ENCODE results near the gene FBF1.

FBF1 gene

DNA sequence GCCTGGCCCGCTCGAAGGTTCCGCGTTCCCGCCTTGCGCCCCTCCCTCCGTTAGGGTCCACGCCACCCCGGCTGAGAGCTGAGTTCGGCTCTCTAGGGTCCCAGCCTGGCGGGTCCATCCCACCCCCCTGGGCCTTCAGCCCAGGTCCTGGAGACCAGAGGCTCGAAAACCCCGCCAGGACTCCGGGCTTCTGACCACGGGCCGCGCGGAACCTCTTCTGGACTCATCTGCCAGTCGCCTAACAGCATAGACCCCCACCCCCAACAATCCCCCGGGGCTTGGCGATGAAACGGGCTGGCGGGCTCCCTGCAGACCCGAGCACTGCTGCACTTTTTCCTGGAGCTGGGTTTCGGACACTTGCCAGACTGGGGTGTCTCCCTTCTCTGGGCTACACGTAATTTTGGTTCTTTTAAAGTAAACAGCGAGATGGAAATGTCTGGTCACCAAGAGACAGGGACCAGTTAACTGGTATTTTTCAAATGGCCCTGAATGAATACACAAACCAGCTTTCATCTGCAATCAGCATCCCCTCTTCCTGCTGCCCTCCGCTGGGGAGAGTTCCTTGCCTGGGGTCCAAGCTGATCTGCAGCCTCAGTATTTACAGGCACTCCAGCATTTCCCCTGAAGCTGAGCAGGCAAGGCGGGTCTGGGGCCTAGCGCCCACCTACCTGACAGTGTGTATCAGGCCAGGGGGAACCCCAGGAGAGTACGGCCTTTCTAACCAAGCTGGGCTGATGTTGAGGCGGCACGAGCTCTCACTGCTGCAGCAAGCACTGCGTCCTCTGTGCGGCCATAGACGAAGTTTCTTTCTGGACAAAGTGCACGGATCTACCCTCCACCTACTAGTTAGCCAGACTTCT is 43.5 kb downstream of the FBF1 start:
- Histone ChIP-seq H3F3A (ENCODE audit: low read depth) (peaks cover 5% of the 10 kb centered on the region), H3K9me2 (replicated peaks; ENCODE audit: low read depth, low read length) (no peaks in the 10 kb centered on the region), H2AFZ (ENCODE audit: low read length) (no peak overlapping the region), H3K4me1 (ENCODE audit: insufficient read depth, low read length, poor library complexity, severe bottlenecking) (peaks cover 27% of the 10 kb centered on the region), H3K4me2 (ENCODE audit: low read depth, low read length, poor library complexity, severe bottlenecking) (peak overlapping the region; percentile 96), H3K9me3 (ENCODE audit: insufficient read depth, low read depth, low read length) (no peaks in the 10 kb centered on the region), H3K27me3 (ENCODE audit: insufficient read depth, low read length, poor library complexity, severe bottlenecking) (no peaks in the 10 kb centered on the region), H3K79me2 (ENCODE audit: insufficient read depth, low read length) (peaks cover 41% of the 10 kb centered on the region), H4K20me1 (ENCODE audit: insufficient read depth, low read length, poor library complexity, severe bottlenecking) (no peaks in the 10 kb centered on the region), H3K9ac (ENCODE audit: low read depth, low read length, poor library complexity, severe bottlenecking) (peak overlapping the region; percentile 80), H3K4me3 (ENCODE audit: low read length, poor library complexity, severe bottlenecking) (peak overlapping the region; percentile 74), H3K36me3 (ENCODE audit: insufficient read depth, low read length) (peaks cover 28% of the 10 kb centered on the region; the same call in 1 of the 2 replicates)
- no peak for TF ChIP-seq EZH2phosphoT487 (IDR thresholded peaks at IDR 0.05; ENCODE audit: borderline replicate concordance)
- TF ChIP-seq CTCF (conservative IDR thresholded peaks at IDR 0.05; ENCODE audit: low read length), result no peak

DNA sequence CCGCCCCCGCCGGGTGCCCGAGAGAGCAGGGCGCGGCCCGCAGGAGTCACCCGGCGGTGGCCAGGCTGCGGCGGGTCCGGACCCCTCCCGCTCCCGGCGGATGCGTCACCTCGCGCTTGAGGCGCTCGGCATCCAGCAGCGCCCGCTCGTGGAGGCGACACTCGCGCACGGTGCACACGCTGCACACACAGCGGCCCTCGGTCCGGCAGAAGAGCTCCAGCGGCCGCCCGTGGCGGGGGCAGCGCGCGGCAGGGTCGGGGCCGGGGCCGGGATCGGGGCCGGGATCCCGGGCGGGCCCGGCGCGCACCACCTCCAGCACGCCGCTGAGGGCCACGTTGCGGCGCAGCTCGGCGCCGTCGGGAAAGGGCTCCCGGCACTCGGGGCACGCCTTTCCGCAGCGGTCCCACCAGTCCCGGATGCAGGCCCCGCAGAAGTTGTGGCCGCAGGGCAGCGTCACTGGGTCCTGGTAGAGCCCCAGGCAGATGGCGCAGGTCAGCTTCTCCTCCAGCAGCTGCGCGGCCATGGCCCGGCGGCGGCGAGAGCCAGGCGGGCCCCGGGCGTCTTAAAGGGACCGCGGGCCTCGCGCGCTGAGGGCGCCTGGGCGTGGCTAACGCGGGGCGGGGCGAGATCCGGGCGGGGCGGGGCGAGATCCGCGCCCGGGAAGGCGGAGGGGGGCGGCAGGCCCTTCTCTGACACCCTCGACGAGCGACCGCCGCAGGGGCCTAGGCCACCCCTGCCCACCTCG is 44.3 kb downstream of the FBF1 start, which contains the start of gene TRIM65:
TSS of gene TRIM65 (minus strand) at position 537 of the 745 bp plus-strand sequence. CDS start at position 523, 14 bp downstream.
- Histone ChIP-seq H3K27me3 (ENCODE audit: insufficient read depth, low read length, poor library complexity, severe bottlenecking) (no peaks in the 10 kb centered on the region), H4K20me1 (ENCODE audit: insufficient read depth, low read length, poor library complexity, severe bottlenecking) (no peaks in the 10 kb centered on the region), H3K4me1 (ENCODE audit: insufficient read depth, low read length, poor library complexity, severe bottlenecking) (peaks cover 27% of the 10 kb centered on the region), H3K9ac (ENCODE audit: low read depth, low read length, poor library complexity, severe bottlenecking) (peak within 1 kb of the TSS; percentile 80), H3K4me2 (ENCODE audit: low read depth, low read length, poor library complexity, severe bottlenecking) (peak within 1 kb of the TSS; percentile 96), H3K4me3 (ENCODE audit: low read length, poor library complexity, severe bottlenecking) (peak within 1 kb of the TSS; percentile 74), H3K9me2 (replicated peaks; ENCODE audit: low read depth, low read length) (no peaks in the 10 kb centered on the region), H2AFZ (ENCODE audit: low read length) (peak within 1 kb of the TSS; percentile 89), H3K9me3 (ENCODE audit: insufficient read depth, low read depth, low read length) (no peaks in the 10 kb centered on the region), H3K79me2 (ENCODE audit: insufficient read depth, low read length) (peaks cover 33% of the 10 kb centered on the region), H3F3A (ENCODE audit: low read depth) (peaks cover 5% of the 10 kb centered on the region), H3K36me3 (ENCODE audit: insufficient read depth, low read length) (peaks cover 23% of the 10 kb centered on the region; the same call in 1 of the 2 replicates)
- no peak for TF ChIP-seq EZH2phosphoT487 (IDR thresholded peaks at IDR 0.05; ENCODE audit: borderline replicate concordance)
- TF ChIP-seq CTCF (conservative IDR thresholded peaks at IDR 0.05; ENCODE audit: low read length), result peak; percentile 21; the same call in 1 of the 2 replicates

DNA sequence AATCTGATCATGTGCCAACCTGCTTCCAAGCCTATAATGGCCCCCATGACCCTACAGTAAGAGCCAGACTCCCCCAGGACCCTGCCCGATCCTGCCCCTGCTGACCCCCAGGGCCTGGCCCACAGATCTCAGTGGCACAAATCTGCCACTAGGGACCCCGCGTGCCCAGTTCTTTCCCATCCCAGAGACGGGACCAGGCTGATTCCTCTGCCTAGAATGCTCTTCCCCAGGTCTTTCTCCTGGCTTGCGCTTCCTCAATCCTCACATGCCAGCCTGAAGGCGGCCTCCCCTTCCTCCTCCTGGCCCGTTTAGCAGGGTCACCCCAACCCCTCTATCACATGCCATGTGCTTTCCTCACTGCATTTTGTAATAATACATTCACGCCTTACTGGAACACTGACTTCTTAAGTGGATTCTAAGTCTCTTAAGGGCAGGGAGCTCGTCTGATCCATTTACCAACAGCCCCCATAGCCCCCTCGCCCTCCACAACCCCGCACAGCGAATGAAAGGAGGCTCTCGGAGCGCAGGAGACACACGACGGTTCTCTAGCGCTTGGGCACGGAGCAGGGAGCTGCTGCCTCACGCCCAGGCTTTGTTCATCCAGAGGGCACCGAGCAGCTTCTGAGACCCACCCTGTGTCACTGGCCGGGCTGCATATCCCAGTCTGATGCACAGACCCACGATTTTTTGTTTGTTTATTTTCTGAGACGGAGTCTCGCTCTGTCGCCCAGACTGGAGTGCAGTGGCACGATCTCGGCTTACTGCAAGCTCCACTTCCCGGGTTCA is 45.3 kb downstream of the FBF1 start:
- Histone ChIP-seq H3K4me1 (ENCODE audit: insufficient read depth, low read length, poor library complexity, severe bottlenecking) (peaks cover 27% of the 10 kb centered on the region), H3F3A (ENCODE audit: low read depth) (peaks cover 5% of the 10 kb centered on the region), H4K20me1 (ENCODE audit: insufficient read depth, low read length, poor library complexity, severe bottlenecking) (no peaks in the 10 kb centered on the region), H3K9me3 (ENCODE audit: insufficient read depth, low read depth, low read length) (no peaks in the 10 kb centered on the region), H3K79me2 (ENCODE audit: insufficient read depth, low read length) (peaks cover 31% of the 10 kb centered on the region), H2AFZ (ENCODE audit: low read length) (no peak overlapping the region), H3K36me3 (ENCODE audit: insufficient read depth, low read length) (peaks cover 20% of the 10 kb centered on the region; the same call in 1 of the 2 replicates), H3K4me2 (ENCODE audit: low read depth, low read length, poor library complexity, severe bottlenecking) (peak overlapping the region; percentile 96), H3K9ac (ENCODE audit: low read depth, low read length, poor library complexity, severe bottlenecking) (peak overlapping the region; percentile 80), H3K4me3 (ENCODE audit: low read length, poor library complexity, severe bottlenecking) (peak overlapping the region; percentile 74), H3K27me3 (ENCODE audit: insufficient read depth, low read length, poor library complexity, severe bottlenecking) (no peaks in the 10 kb centered on the region), H3K9me2 (replicated peaks; ENCODE audit: low read depth, low read length) (no peaks in the 10 kb centered on the region)
- TF ChIP-seq EZH2phosphoT487 (IDR thresholded peaks at IDR 0.05; ENCODE audit: borderline replicate concordance) (no peak), CTCF (conservative IDR thresholded peaks at IDR 0.05; ENCODE audit: low read length) (peak; percentile 55)
